GM19397 (cell line): ENCODE results near the gene CDH4.

Experiments
- ATAC-seq: cut with Tn5 transposase; IDR thresholded peaks from one replicate; pipeline ENCODE4 v1.9.1; 2021; ENCODE audit warnings: mild to moderate bottlenecking, moderate library complexity; ENCODE audit not compliant: unreplicated experiment

CDH4 gene

DNA sequence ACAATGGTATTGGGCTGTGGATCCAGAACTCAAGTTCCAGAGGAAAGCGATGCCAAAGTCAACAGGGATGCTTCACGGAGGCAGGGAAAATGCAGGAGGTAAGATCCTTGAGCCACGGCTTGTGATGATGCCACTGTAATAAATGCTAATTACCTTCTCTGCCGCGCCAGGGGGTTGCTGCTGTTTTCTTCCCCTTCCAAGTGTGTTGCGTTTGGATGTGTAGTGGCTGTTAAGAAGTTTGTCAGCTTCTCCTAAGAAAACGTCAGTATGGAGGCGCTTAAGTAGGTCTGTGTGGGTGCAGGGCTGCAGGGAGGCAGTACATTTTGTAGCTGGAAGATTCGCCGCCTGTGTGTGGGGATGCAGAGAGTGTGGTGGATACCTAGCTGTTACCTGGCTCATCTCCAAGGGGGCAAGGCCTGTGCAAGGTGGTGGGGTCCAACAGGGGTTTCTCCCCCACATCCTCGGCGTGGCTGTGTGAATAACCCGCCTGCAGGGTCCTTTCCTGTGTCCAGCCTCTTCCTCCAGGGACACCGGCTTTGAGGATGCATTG, 318.7 kb downstream of the CDH4 start:
- no peak for ATAC-seq

GRCh38 chr20:61571221-61571620, 319.2 kb downstream of the CDH4 start:
- no peak for ATAC-seq

DNA sequence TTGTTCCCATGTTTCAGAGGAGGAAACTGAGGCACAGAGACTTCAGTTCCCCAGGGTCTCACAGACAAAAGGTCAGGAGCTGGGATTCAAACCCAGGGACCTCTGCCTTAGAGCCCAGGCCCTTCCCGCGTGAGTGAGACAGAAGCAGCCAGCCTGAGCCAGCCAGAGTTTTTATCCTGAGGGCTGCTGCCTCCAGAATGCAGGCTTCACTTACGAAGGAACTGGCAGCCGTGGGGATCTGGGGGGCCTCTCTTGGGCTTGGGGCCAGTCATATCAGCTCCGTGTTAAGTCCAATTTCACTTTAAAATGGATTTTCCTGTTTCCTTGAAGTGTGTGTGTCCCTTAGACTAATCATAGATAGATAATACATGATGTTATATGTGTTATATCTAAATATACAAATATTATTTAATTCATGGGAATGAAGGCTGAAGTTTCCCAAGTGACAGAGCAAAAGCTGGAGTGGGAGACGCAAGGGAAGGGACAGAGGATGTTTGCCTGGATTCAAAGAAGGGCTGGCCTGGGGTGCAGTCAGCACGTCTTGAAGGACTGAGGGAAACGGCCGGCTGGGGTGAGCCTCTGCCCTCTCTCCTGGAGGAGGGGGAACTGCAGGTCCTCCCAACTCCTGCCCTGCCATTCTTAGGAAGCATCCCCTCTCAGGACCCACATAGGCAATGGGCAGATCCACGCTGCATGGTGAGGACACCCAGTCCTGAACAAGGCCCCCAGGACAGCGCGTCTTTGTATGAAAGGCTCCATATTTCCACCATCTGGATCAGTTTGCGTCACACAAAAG, 320.1 kb downstream of the CDH4 start:
- no peak for ATAC-seq

DNA sequence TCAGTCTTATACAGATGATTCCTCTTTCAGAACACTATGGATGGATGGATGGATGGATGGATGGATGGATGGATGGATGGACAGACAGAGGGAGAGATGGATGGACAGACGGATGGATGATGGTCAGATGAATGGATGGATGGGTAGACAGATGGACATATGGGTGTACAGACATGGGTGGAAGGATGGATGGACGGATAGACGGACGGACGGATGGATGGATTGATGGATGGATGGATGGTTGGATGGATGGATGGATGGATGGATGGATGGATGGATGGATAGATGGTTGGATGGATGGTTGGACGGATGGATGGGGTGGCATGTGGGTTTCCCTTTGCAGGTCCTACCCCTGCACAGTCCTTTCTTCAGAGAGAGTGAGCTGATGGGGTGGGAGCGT, 320.7 kb downstream of the CDH4 start:
- no peak for ATAC-seq

- no peak for ATAC-seq
Measured at GRCh38 chr20:61573415-61574305, 321.6 kb downstream of the CDH4 start.

DNA sequence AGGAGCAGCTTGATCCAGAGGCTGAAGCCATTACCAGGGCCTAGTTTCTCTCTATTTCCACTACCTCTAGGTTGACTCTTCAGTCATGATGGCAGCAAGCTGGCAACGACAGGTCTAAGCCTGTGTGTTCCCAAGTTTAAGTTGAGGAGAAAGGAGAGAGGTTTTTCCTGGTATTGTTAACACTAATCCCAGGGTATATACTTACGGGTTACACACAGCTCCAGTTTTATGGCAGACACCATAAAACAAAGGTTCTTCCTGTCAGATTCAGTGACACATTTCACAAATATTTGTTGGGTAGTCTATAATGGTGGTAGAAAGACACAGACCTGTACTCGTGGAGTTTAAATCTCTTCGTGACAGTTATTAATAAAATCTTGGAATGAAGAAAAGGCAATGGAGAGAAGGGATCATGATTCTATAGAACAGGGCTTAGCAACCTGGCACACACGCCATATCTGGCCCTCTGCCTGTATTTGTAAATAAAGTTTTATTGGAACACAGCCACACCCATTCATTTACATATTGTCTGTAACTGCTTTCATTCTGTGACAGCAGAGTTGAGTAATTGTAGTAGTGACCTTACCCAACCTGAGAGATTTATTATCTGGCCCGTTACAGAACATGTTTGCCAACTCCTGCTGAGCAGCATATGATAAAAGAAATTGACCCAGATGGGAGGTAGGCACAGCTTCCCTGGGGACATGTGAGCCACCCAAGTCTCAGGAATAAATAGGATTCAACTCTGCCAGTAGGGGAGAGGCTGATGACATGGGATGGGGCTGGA, 323.3 kb downstream of the CDH4 start:
- ATAC-seq, result no peak

GRCh38 chr20:61576372-61576771, 324.3 kb downstream of the CDH4 start:
- no peak for ATAC-seq

DNA sequence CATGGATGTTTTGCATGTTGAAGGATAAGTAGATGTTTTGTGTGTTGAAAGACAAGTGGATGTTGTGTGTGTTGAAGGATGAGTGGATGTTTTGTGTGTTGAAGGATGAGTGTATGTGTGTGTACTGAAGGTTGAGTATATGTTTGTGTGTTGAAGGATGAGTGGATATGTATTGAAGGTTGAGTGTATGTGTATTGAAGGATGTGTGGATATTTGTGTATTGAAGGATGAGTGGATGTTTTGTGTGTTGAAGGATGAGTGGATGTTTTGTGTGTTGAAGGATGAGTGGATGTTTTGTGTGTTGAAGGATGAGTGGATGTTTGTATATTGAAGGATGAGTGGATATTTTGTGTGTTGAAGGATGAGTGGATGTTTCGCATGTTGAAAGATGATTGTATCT, 325.0 kb downstream of the CDH4 start:
- no peak for ATAC-seq

GRCh38 chr20:61579908-61580307, 327.8 kb downstream of the CDH4 start:
- no peak for ATAC-seq

GRCh38 chr20:61580958-61581824, 329.1 kb downstream of the CDH4 start:
- no peak for ATAC-seq

GRCh38 chr20:61581825-61582188, 329.7 kb downstream of the CDH4 start:
- no peak for ATAC-seq

- ATAC-seq, result no peak
Measured at GRCh38 chr20:61582196-61582923, 330.3 kb downstream of the CDH4 start.

GRCh38 chr20:61583356-61583755, 331.3 kb downstream of the CDH4 start:
- ATAC-seq, result no peak

DNA sequence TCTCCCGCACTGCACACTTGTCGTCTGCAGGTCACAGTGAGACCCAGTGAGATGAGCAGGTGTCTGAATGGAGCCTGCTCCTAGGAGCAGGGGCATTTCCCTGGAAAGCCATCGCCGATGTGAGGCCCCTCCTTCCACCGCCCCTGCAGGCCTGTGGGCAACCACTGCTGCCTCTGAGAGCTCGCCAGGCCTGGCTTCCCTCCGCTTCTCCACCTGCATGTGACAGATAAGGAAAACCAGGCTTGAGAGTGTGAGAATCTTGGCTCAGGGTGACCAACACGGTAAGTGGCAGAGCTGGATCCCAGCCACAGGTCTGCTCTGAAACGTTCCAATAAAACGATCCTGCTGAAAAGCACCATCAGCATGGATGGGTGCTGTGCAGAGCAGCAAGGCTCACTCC, 332.8 kb downstream of the CDH4 start:
- no peak for ATAC-seq

GRCh38 chr20:61585764-61586163, 333.7 kb downstream of the CDH4 start:
- ATAC-seq, result no peak

- no peak for ATAC-seq
Measured at GRCh38 chr20:61587036-61587435, 335.0 kb downstream of the CDH4 start.

- no peak for ATAC-seq
Measured at GRCh38 chr20:61587681-61588289, 335.7 kb downstream of the CDH4 start.

DNA sequence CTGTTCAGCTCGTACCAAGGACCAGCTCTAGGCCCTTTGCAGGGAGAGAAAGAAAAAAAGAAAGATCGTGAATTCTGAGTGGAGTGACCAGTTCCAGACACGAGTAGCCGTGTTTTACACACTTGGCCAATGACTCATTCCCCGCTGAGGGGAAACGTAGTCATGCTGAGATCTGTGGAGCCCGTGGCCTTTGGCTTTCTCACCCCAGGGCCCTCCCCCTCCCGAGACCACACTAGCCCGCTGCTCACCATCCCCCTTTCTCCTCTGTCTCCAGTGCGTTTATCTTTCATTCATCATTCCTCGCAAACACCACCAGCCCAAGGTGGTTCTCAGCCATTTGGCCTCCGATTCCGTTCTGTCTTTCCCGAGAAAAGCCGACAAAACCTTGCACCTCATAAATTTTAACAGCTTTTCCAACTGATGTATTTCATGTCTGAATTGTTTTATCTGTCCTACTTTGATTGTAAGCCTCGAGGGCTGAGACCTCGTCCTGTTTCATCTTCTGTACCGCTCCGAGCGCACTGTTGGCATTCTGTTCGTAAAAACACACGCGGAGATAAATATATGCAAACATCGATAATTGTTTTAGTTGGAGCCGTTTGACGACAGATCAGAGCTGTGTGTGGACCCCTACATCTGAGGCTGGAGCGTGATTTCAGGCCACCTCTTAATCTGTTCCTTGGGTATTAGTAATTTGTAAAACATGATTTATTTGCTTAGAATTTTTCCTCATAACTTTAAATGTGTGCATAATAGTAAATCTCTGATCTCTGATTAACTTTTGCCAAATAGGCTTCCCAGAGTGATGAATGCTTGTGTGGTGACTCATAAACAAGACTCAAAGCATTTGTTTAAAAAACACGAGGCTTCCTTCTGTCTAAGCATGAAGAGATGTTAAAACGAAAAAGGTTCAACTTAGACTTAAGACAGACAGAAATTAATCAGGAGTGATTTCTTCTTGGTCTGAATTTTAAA, 336.6 kb downstream of the CDH4 start:
- ATAC-seq, result no peak
